Endothelial cell of coronary artery (primary cell): ENCODE data around the gene HSPA12B. TPM values are rescaled to one million over a fixed set of nuclear protein-coding genes. Genes with fewer than 3 reads are reported as not detected.

ENCODE experiments used
- total RNA-seq: library from RNA; depleted of rRNA; stranded (reverse); fragments of >200 nt; gene quantifications from 2 replicates; pipeline ENCODE4 v1.2.3, GENCODE V29; 2014

The HSPA12B gene
- 11.6 and 18.0 TPM in 2 replicates for total RNA-seq

GRCh38 chr20:3732327-3733118 is at the start of gene HSPA12B:
HSPA12B (plus strand) TSS chr20:3732685; CDS start chr20:3738675, 5,990 bp downstream.

DNA sequence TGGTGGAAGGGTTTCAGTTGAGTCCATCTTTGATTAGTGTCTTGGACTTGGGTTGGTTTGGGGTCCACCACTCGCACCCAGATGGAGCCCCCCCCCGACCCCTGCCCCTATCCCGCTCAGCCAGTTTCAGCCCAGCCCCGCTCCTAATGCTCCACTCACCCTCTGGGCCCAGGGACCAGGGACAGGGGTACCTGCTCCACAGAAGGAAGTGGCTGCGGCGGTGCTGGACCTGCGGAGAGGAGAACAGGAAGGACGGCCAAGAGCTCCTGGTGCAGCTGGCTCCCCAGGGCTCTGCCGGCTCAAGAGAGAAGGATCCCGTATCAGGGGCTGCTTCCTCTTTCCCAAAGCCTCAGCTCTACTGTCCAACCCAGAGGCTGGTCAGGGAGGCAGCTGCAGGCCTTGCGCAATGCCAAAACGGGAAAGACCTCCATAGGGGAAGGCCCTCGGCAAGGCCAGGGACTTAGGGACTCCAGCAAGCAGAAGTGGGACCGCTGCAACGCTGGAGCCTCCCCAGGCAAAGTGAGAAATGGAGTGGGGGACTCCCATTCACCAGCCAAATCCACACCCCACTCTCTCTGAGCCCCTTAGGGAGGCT is 20.1 kb upstream of the HSPA12B start, which contains the start of gene SIGLEC1:
Gene SIGLEC1, minus strand, starts transcription at position 322 of the 595 bp plus-strand sequence. CDS start 5,472 bp downstream, outside the sequence.

GRCh38 chr20:3767427-3768341 is 35.2 kb downstream of the HSPA12B start, which contains the start of gene ADISSP:
ADISSP (minus strand) TSS chr20:3767753; CDS start chr20:3760100, 7,653 bp downstream.

DNA sequence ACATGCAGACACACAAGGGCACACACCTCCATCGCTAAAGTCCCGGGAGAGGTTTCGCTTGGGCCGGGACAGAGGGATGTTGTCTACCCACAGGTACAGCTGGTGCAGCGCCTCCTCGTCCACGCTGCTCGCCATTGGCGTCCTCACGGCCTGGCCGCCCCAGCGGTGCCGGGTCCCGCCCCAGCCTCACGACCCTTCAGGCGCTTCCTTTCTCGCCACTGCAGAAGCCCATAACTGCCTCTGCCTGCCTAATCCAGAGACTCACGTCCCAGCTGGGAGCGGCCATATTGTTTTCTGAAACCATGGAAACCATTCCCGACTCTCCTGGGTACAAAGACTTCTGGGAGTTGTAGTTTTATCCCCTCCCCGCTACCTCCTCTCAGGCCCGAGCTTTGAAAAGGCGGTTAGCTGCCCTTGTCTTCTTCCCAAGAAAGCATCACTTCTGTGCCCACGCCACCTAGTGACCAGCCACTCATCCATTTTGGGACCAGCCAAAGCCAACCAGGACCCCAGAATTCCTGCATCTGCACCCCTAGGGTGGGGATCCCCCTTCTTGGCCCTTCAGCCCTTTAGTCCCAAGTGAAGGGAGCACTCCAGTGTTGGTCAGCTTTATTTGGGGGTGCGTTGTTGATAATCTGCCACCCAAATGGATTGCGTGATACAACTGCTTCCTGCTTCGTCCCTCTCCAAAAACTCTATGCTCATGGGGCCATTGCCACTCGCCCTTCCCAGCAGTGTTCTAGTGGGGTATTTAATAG is 48.8 kb downstream of the HSPA12B start, which contains the start of gene SPEF1:
Gene SPEF1, minus strand, starts transcription at position 296 of the 758 bp plus-strand sequence. Its CDS starts 161 bp downstream, at position 135.

GRCh38 chr20:3786665-3787323 is 54.3 kb downstream of the HSPA12B start, which contains the start of gene CENPB:
CENPB (minus strand) TSS chr20:3786740; CDS start chr20:3786483, 257 bp downstream.

DNA sequence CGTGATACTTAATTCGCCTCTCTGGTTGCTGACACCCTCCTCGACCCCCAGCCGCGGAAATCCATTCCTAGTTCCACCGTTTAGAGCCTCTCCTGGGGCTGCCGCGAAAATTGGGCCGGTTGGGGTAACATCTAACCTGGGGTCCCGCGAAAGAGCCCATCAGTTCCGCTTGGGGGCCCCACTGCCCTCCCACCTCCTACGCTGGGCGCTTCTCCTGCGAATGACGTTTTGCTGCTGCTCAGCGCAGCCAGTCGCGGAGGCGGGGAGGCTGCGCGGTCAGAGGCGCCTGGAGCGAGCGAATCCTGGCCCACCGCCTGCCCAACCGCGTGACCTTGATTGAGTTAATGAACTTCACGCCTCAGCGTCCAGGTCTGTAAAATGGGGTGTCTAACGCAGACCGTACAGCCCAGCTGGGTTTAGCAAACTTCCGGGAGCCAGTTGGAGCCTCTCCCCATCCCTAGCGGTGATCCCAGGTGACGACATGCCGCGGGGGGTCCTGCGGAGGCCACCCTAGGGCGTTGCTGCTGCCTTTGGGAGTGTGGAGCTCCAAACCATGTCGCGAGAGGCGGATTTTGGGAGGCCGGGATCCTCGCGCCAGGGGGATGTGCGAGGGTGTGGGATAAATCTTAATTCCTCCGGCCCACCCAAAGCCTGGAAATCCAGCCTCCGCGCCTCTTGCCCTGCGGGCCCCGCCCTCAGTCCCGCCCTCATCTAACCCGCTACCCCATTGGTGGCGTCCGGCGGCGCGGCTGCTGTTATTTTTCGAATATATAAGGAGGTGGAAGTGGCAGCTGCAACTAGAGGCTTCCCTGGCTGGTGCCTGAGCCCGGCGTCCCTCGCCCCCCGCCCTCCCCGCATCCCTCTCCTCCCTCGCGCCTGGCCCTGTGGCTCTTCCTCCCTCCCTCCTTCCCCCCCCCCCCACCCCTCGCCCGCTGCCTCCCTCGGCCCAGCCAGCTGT is 63.3 kb downstream of the HSPA12B start, which contains the start of gene CDC25B:
Gene CDC25B, plus strand, starts transcription at position 800 of the 958 bp plus-strand sequence. CDS start 222 bp downstream, outside the sequence.

Other genes with a start within 250 kb of the HSPA12B start
- not detected in 2 replicates for gene GFRA4, start 69.3 kb upstream of the HSPA12B start, total RNA-seq
- 0.09 TPM in 1 of 2 replicates, not detected in the other for gene ADAM33, start 50.7 kb upstream of the HSPA12B start, total RNA-seq
- not detected in 2 replicates for gene SIGLEC1, start 20.1 kb upstream of the HSPA12B start, total RNA-seq
- gene ADISSP, start 35.1 kb downstream of the HSPA12B start, total RNA-seq, result 20.8 and 33.5 TPM in 2 replicates
- gene SPEF1, start 48.8 kb downstream of the HSPA12B start, total RNA-seq, result 0.09 TPM in 2 replicates
- gene CENPB, start 54.1 kb downstream of the HSPA12B start, total RNA-seq, result 87.7 and 95.9 TPM in 2 replicates
- 11.0 and 12.3 TPM in 2 replicates for gene CDC25B, start 63.6 kb downstream of the HSPA12B start, total RNA-seq
- gene AP5S1, start 87.9 kb downstream of the HSPA12B start, total RNA-seq, result 11.3 and 15.7 TPM in 2 replicates
- gene MAVS, start 114.1 kb downstream of the HSPA12B start, total RNA-seq, result 14.4 and 15.8 TPM in 2 replicates
- gene PANK2, start 156.7 kb downstream of the HSPA12B start, total RNA-seq, result 43.6 and 46.8 TPM in 2 replicates